Cardiac fibroblast (primary cell): Measurements from ENCODE around the gene URAD.

Experiments used
- DNase-seq, 2 donors: peaks; one replicate each; pipeline versions ENCODE4 v3.0.0 to v3.0.0-alpha.2; 2010; ENCODE audit warnings: low read depth in 2 of 2
- H3K4me3 ChIP-seq, 2 donors: replicated peaks in 1 of 2; 1 replicate in 1 of 2; 2 replicates in 1 of 2; pipeline ENCODE4 v1.5.1; 2011; ENCODE audit warnings: low read depth in 2 of 2, low read length in 2 of 2, mild to moderate bottlenecking in 2 of 2, moderate library complexity in 1 of 2
- CTCF ChIP-seq: IDR thresholded peaks from one replicate; pipeline ENCODE4 v1.5.1; 2011; ENCODE audit warnings: low read depth, mild to moderate bottlenecking, low read length, inconsistent platforms

The URAD gene

DNA sequence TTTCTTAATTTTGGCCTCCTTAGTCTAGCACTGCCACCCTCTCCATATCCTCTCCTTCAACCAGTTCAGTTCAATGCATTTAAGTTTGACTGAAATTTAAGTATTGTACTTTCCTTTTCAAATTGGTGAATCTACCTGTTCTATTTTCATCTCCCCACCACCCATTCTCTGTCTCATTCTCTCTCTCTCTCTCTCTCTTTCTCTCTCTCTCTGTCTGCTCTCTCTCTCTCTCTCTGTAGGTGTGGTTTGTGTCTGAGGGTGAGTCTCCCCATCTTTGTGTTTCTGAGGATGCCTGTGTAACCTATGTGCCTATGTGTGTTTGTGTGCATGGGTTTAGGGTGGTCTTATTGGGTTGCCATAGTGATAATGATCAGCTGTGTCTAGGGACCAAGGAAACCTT, 58.6 kb downstream of the URAD start:
- TF ChIP-seq CTCF: no peak
- no peak for DNase-seq

GRCh38 chr13:27928805-27929753, 59.4 kb downstream of the URAD start:
- no peak for TF ChIP-seq CTCF
- no peak overlapping the region for H3K4me3 ChIP-seq
- no peak for DNase-seq

More for the DNA sequence above, 58.6 kb downstream of the URAD start:
- no peak overlapping the region for H3K4me3 ChIP-seq

GRCh38 chr13:27928353-27928804, 60.1 kb downstream of the URAD start:
- DNase-seq: no peak
- no peak for TF ChIP-seq CTCF
- H3K4me3 ChIP-seq: no peak overlapping the region
